RWPE2 (cell line): Measurements from ENCODE around the gene PTCH2.

Experiments
- ATAC-seq: fragments of 200-7000 bp; cut with Tn5 transposase; 3 replicates; pipeline ENCODE4 v1.9.1; 2021; ENCODE audit warnings: low read depth
- DNase-seq: peaks from one replicate; pipeline ENCODE4 v3.0.0-alpha.2; 2020; ENCODE audit warnings: low spot score
- H3K27ac ChIP-seq: fragments of 450-650 bp; 2 replicates; pipeline ENCODE4 v1.5.1; 2017; ENCODE audit warnings: mild to moderate bottlenecking; ENCODE audit not compliant: poor library complexity, severe bottlenecking
- H3K27me3 ChIP-seq: fragments of 250-450 bp; sonication (Bioruptor Pico); 2 replicates; pipeline ENCODE4 v1.5.1; 2021; ENCODE audit warnings: mild to moderate bottlenecking, moderate library complexity; ENCODE audit not compliant: insufficient read depth, poor library complexity, severe bottlenecking
- H3K36me3 ChIP-seq: fragments of 250-450 bp; sonication (Bioruptor Pico); 2 replicates; pipeline ENCODE4 v1.5.1; 2020; ENCODE audit warnings: low read depth, mild to moderate bottlenecking, moderate library complexity
- H3K4me1 ChIP-seq: fragments of 250-450 bp; sonication (Bioruptor Pico); 2 replicates; pipeline ENCODE4 v1.5.1; 2021; ENCODE audit warnings: mild to moderate bottlenecking, moderate library complexity; ENCODE audit not compliant: insufficient read depth, poor library complexity, severe bottlenecking
- H3K4me3 ChIP-seq: fragments of 250-450 bp; sonication (Bioruptor Pico); 2 replicates; pipeline ENCODE4 v1.5.1; 2021; ENCODE audit warnings: mild to moderate bottlenecking, moderate library complexity; ENCODE audit not compliant: severe bottlenecking
- H3K9me3 ChIP-seq: fragments of 250-450 bp; sonication (Bioruptor Pico); 2 replicates; pipeline ENCODE4 v1.5.1; 2021; ENCODE audit warnings: mild to moderate bottlenecking, moderate library complexity; ENCODE audit not compliant: severe bottlenecking
- TF ChIP-seq, protein P1 (sequence below): fragments of 450-650 bp; IDR thresholded peaks from one replicate; pipeline ENCODE4 v1.5.1; 2017; ENCODE audit warnings: mild to moderate bottlenecking, moderate library complexity; ENCODE audit not compliant: poor library complexity, severe bottlenecking

The PTCH2 gene

DNA sequence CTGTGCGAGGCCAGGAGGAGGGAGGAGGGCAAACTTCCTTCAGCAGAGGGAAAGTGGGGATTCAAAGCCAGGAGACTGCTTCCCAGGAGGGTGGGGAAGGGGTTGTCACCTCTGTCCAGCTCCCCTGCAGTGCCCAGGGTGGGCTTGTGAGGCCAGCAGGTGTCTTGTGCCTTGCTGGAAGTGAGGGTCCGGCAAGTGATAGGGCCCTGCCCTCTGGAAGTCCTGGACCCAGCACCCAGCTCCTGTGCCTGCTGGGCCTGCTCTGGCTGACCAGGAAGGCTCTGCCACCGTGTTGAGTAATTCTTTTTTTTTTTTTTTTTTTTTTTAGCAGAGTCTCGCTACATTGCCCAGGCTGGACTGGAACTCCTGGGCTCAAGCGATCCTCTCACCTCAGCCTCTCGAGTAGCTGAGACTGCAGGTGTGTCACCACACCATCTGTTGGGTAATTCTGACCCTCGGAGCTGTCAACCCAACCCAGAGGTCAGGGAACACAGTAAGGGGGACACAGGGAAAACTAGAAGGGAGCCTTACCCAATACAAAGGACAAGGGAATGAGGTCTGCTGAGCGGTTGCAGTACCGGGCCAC is 56.1 kb downstream of the PTCH2 start:
- DNase-seq: no peak
- no peaks in the 10 kb centered on the region for H3K9me3 ChIP-seq
- no peak overlapping the region for H3K27ac ChIP-seq
- H3K4me1 ChIP-seq: no peaks in the 10 kb centered on the region
- TF ChIP-seq, protein P1, sequence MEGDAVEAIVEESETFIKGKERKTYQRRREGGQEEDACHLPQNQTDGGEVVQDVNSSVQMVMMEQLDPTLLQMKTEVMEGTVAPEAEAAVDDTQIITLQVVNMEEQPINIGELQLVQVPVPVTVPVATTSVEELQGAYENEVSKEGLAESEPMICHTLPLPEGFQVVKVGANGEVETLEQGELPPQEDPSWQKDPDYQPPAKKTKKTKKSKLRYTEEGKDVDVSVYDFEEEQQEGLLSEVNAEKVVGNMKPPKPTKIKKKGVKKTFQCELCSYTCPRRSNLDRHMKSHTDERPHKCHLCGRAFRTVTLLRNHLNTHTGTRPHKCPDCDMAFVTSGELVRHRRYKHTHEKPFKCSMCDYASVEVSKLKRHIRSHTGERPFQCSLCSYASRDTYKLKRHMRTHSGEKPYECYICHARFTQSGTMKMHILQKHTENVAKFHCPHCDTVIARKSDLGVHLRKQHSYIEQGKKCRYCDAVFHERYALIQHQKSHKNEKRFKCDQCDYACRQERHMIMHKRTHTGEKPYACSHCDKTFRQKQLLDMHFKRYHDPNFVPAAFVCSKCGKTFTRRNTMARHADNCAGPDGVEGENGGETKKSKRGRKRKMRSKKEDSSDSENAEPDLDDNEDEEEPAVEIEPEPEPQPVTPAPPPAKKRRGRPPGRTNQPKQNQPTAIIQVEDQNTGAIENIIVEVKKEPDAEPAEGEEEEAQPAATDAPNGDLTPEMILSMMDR: no peak
- no peak for ATAC-seq
- H3K36me3 ChIP-seq: no peaks in the 10 kb centered on the region
- no peaks in the 10 kb centered on the region for H3K27me3 ChIP-seq
- H3K4me3 ChIP-seq: no peak overlapping the region

DNA sequence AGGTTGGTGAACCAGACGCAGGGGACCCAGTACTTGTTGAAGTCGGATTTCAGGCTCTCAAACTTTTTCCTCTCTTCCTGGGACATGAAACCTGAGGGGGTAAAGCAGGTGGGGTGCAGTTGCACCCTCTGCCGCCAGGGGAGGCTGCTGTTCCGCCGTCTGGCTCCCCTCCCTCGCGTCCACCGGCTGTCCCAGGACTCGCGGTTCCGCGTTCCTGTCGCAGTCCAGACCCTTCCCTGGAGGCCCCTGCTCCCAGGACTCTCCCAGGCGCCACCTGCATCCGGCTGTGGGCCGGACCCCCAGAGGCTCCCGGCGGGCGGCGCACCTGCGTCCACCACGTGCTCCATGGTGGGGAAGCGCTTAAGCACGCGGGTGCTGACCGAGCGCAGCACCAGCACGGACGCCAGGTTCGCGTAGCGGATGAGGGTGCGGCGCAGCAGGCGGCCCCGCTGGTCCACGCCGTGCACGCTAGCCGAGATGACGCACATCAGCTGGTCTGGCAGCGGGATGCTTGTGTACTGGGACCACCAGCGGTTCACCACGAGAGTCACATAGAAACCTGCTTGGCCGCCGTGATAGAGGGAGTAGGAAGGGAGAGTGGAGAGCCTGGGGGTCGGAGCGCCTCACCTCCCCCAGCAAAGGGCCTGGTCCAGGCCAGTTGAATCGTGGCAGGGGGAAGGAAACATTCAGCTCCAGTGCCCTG is 56.8 kb downstream of the PTCH2 start:
- TF ChIP-seq, protein P1: peak; percentile 50
- ATAC-seq: no peak
- no peaks in the 10 kb centered on the region for H3K9me3 ChIP-seq
- DNase-seq: no peak
- no peaks in the 10 kb centered on the region for H3K27me3 ChIP-seq
- H3K27ac ChIP-seq: no peak overlapping the region
- H3K4me1 ChIP-seq: no peaks in the 10 kb centered on the region
- H3K36me3 ChIP-seq: no peaks in the 10 kb centered on the region; the same call in 1 of the 2 replicates
- H3K4me3 ChIP-seq: no peak overlapping the region

DNA sequence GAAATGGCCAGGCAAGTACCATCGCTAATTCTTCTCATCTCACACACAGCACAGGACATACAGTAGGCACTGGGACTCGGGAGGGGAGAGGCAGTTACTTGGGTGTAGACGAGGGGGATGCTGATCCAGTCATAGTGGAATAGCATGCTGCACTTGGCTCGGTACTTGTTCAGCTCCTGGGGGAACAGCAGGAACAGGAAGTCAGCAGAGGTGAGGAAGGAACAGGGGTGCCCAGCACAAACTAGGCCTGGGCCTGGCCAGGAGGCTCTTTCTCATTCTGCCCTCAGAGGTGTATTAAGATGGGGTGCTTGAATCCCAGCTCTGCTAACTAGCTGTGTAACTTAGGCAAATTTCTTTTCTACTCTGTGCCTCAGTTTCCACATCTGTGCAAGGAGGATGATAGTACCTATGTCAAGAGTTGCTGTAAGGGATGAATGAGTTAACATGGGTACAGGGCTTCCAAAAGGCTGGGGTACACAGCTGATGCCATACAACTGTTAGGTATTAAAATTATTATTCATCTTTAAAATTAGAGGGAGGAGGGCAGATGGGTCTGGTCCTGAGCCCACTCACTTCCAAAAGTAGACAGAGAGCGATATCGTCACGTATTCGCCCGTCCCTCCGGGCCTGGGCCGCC is 57.4 kb downstream of the PTCH2 start:
- no peak for ATAC-seq
- Histone ChIP-seq H3K27ac (no peak overlapping the region), H3K4me3 (no peak overlapping the region)

DNA sequence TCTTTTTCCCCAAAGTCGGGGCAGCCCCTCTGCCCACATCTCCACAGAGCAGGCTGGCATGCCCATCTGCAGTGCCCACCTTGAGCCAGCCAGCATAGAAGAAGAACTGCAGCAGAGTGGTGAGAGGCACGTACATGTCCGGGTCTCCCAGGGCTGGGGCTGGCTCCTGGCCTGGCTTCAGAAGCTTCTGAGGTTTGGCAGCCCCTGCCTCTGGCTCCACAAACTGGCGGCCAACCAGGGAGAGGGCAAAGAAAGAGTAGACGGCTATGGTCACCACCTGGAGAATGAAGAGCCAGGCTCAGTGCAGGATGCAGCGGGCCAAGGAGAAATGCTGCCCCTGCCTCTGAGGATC is 58.0 kb downstream of the PTCH2 start:
- Histone ChIP-seq H3K36me3 (peaks cover 12% of the 10 kb centered on the region), H3K27me3 (no peaks in the 10 kb centered on the region), H3K4me3 (no peak overlapping the region), H3K27ac (no peak overlapping the region), H3K9me3 (no peaks in the 10 kb centered on the region), H3K4me1 (no peaks in the 10 kb centered on the region)
- no peak for DNase-seq
- ATAC-seq: no peak
- TF ChIP-seq, protein P1: no peak

More for the DNA sequence above, 57.4 kb downstream of the PTCH2 start:
- no peak for DNase-seq
- Histone ChIP-seq H3K36me3 (peaks cover 6% of the 10 kb centered on the region), H3K27me3 (no peaks in the 10 kb centered on the region), H3K4me1 (no peaks in the 10 kb centered on the region), H3K9me3 (no peaks in the 10 kb centered on the region)
- TF ChIP-seq, protein P1: no peak
